HEK293 (cell line): ENCODE measurements around the gene PCSK5.

Experiments used
- CTCF ChIA-PET: fragments of 350-600 bp; formaldehyde crosslinking; extraction: SDS; loops from one replicate; lab custom pipeline; 2021; ENCODE audit warnings: antibody characterized with exemption; lab: Yijun Ruan, JAX
- POLR2A ChIA-PET: fragments of 300-600 bp; formaldehyde crosslinking; extraction: SDS; loops from one replicate; lab custom pipeline; 2020; ENCODE audit warnings: antibody characterized with exemption, inconsistent platforms; lab: Yijun Ruan, JAX
- H3K27ac ChIP-seq: fragments of 200-500 bp; sonication (Bioruptor generic); 2 replicates; pipeline ENCODE4 v1.5.1; 2014; ENCODE audit warnings: low read depth, low read length, control low read depth, inconsistent platforms; ENCODE audit errors: extremely low read depth
- H3K36me3 ChIP-seq, 2 experiments: fragments of 200-500 bp in 1 of 2; sonication (Bioruptor generic) in 1 of 2; 1 replicate in 1 of 2; 2 replicates in 1 of 2; pipeline ENCODE4 v1.5.1; 2014 to 2017; ENCODE audit warnings: inconsistent platforms in 2 of 2, low read length in 2 of 2; ENCODE audit not compliant: control insufficient read depth in 2 of 2, insufficient read depth in 1 of 2
- H3K4me1 ChIP-seq: fragments of 200-500 bp; sonication (Bioruptor generic); 2 replicates; pipeline ENCODE4 v1.5.1; 2014; ENCODE audit warnings: mild to moderate bottlenecking, low read length, inconsistent platforms; ENCODE audit not compliant: control insufficient read depth, insufficient read depth
- H3K4me3 ChIP-seq: 2 replicates; pipeline ENCODE4 v1.5.1; 2011; ENCODE audit warnings: low read depth, mild to moderate bottlenecking, control low read depth, low read length, moderate library complexity
- H3K9me3 ChIP-seq: fragments of 200-500 bp; sonication (Bioruptor generic); 2 replicates; pipeline ENCODE4 v1.5.1; 2014; ENCODE audit warnings: low read depth, low read length, inconsistent platforms; ENCODE audit not compliant: control insufficient read depth, insufficient read depth
- BCL6B ChIP-seq: fragments of 450-650 bp; formaldehyde crosslinking; IDR thresholded peaks from 2 replicates; pipeline ENCODE4 v1.5.1; 2017; ENCODE audit warnings: missing biosample characterization, missing genetic modification characterization
- FEZF1 ChIP-seq: fragments of 450-650 bp; formaldehyde crosslinking; IDR thresholded peaks from 2 replicates; pipeline ENCODE4 v1.5.1; 2016; ENCODE audit warnings: missing biosample characterization, missing genetic modification characterization
- GLI2 ChIP-seq: fragments of 450-650 bp; formaldehyde crosslinking; IDR thresholded peaks from 2 replicates; pipeline ENCODE4; 2017; ENCODE audit warnings: missing biosample characterization, missing genetic modification characterization, low read depth, borderline replicate concordance
- HOXA7 ChIP-seq: sonication (generic); formaldehyde crosslinking; IDR thresholded peaks from 2 replicates; pipeline ENCODE4 v1.8.1; 2022; ENCODE audit warnings: missing genetic modification reagents, borderline replicate concordance
- KLF9 ChIP-seq: fragments of 450-650 bp; formaldehyde crosslinking; IDR thresholded peaks from 2 replicates; pipeline ENCODE4 v1.5.1; 2016; ENCODE audit warnings: missing biosample characterization, missing genetic modification characterization, low read depth
- PATZ1 ChIP-seq: fragments of 450-650 bp; formaldehyde crosslinking; IDR thresholded peaks from 2 replicates; pipeline ENCODE4 v1.5.1; 2016; ENCODE audit warnings: missing biosample characterization, missing genetic modification characterization
- SP7 ChIP-seq: fragments of 450-650 bp; formaldehyde crosslinking; IDR thresholded peaks from 2 replicates; pipeline ENCODE4 v1.5.1; 2016; ENCODE audit warnings: missing biosample characterization, missing genetic modification characterization
- ZBTB1 ChIP-seq: fragments of 450-650 bp; formaldehyde crosslinking; IDR thresholded peaks from 2 replicates; pipeline ENCODE4 v1.5.1; 2016; ENCODE audit warnings: missing biosample characterization, missing genetic modification characterization
- ZBTB17 ChIP-seq: fragments of 450-650 bp; formaldehyde crosslinking; IDR thresholded peaks from 2 replicates; pipeline ENCODE4 v1.5.1; 2016; ENCODE audit warnings: missing biosample characterization, missing genetic modification characterization
- ZBTB48 ChIP-seq: fragments of 450-650 bp; formaldehyde crosslinking; IDR thresholded peaks from 2 replicates; pipeline ENCODE4 v1.5.1; 2016; ENCODE audit warnings: missing biosample characterization, missing genetic modification characterization
- ZBTB7A ChIP-seq: fragments of 450-650 bp; formaldehyde crosslinking; IDR thresholded peaks from 2 replicates; pipeline ENCODE4 v1.5.1; 2016; ENCODE audit warnings: low read depth, missing biosample characterization, missing genetic modification characterization
- ZIC2 ChIP-seq: fragments of 450-650 bp; formaldehyde crosslinking; IDR thresholded peaks from 2 replicates; pipeline ENCODE4 v1.5.1; 2016; ENCODE audit warnings: missing biosample characterization, missing genetic modification characterization
- ZNF248 ChIP-seq: fragments of 450-650 bp; formaldehyde crosslinking; IDR thresholded peaks from 2 replicates; pipeline ENCODE4 v1.5.1; 2017; ENCODE audit warnings: missing biosample characterization, missing genetic modification characterization
- ZNF292 ChIP-seq: fragments of 450-650 bp; formaldehyde crosslinking; IDR thresholded peaks from 2 replicates; pipeline ENCODE4 v1.5.1; 2016; ENCODE audit warnings: low read depth, missing biosample characterization, missing genetic modification characterization, borderline replicate concordance
- ZNF423 ChIP-seq: fragments of 450-650 bp; formaldehyde crosslinking; IDR thresholded peaks from 2 replicates; pipeline ENCODE4 v1.5.1; 2016; ENCODE audit warnings: missing biosample characterization, missing genetic modification characterization
- ZNF639 ChIP-seq: fragments of 450-650 bp; formaldehyde crosslinking; IDR thresholded peaks from 2 replicates; pipeline ENCODE4 v1.5.1; 2016; ENCODE audit warnings: missing biosample characterization, missing genetic modification characterization
- ZNF645 ChIP-seq: fragments of 450-650 bp; formaldehyde crosslinking; IDR thresholded peaks from 2 replicates; pipeline ENCODE4; 2016; ENCODE audit warnings: missing biosample characterization, missing genetic modification characterization
- ZNF664 ChIP-seq: fragments of 450-650 bp; formaldehyde crosslinking; IDR thresholded peaks from 2 replicates; pipeline ENCODE4 v1.5.1; 2016; ENCODE audit warnings: missing biosample characterization, missing genetic modification characterization
- ZSCAN18 ChIP-seq: fragments of 450-650 bp; formaldehyde crosslinking; IDR thresholded peaks from 2 replicates; pipeline ENCODE4 v1.5.1; 2016; ENCODE audit warnings: missing biosample characterization, missing genetic modification characterization

PCSK5 gene

GRCh38 chr9:76027416-76027815 is 136.9 kb downstream of the PCSK5 start (continued):
- TF ChIP-seq ZNF639 (no peak), ZNF664 (no peak)

- Histone ChIP-seq H3K4me3 (no peak overlapping the region), H3K36me3 (peaks cover 0 to 20% of the 10 kb centered on the region in 2 experiments; a peak in 1 of 3 replicates), H3K4me1 (no peaks in the 10 kb centered on the region), H3K9me3 (no peaks in the 10 kb centered on the region), H3K27ac (no peak overlapping the region)
- ChIA-PET CTCF (interaction anchor here (0.5 kb wide), 1 partner anchor 9 kb away, joined by 7 read pairs; no protein-coding TSS in a partner anchor), POLR2A (interaction anchor here (0.6 kb wide), 1 partner anchor 1049 kb away, joined by 3 read pairs; no protein-coding TSS in a partner anchor)
- no peak for TF ChIP-seq KLF9 (tag by site-specific recombination)
- TF ChIP-seq GLI2 (tag by site-specific recombination): no peak
- no peak for TF ChIP-seq ZNF248 (tag by site-specific recombination)
- TF ChIP-seq ZIC2 (tag by site-specific recombination): no peak
- no peak for TF ChIP-seq ZBTB7A
Measured at GRCh38 chr9:76027861-76028260, 137.4 kb downstream of the PCSK5 start.

- Histone ChIP-seq H3K36me3 (peaks cover 0 to 14% of the 10 kb centered on the region in 2 experiments; a peak in 1 of 3 replicates), H3K27ac (no peak overlapping the region), H3K4me3 (no peak overlapping the region), H3K4me1 (no peaks in the 10 kb centered on the region)
- POLR2A ChIA-PET: no interaction called here
- TF ChIP-seq FEZF1 (tag by site-specific recombination) (no peak), ZNF639 (no peak), ZNF423 (tag by site-specific recombination) (no peak), SP7 (tag by site-specific recombination) (no peak), ZNF645 (tag by site-specific recombination) (no peak)
- TF ChIP-seq, all 188 proteins: peak for 0
- no peaks in the 10 kb centered on the region for H3K9me3 ChIP-seq
- CTCF ChIA-PET: no interaction called here
Measured at GRCh38 chr9:76032038-76032796, 141.7 kb downstream of the PCSK5 start.

GRCh38 chr9:76032797-76033373 is 142.4 kb downstream of the PCSK5 start:
- POLR2A ChIA-PET: no interaction called here
- Histone ChIP-seq H3K9me3 (no peaks in the 10 kb centered on the region), H3K4me1 (no peaks in the 10 kb centered on the region), H3K4me3 (no peak overlapping the region), H3K36me3 (peaks cover 0 to 11% of the 10 kb centered on the region in 2 experiments; a peak in 1 of 3 replicates), H3K27ac (no peak overlapping the region)
- CTCF ChIA-PET: no interaction called here
- TF ChIP-seq ZNF292 (tag by site-specific recombination): no peak
- TF ChIP-seq ZBTB1 (tag by site-specific recombination): no peak
- TF ChIP-seq BCL6B (tag by site-specific recombination): no peak
- no peak for TF ChIP-seq ZBTB48 (tag by site-specific recombination)
- no peak for TF ChIP-seq PATZ1
- no peak for TF ChIP-seq ZSCAN18 (tag by site-specific recombination)
- no peak for TF ChIP-seq ZBTB17
- TF ChIP-seq HOXA7 (CRISPR knock-in tag): no peak
- TF ChIP-seq FEZF1 (tag by site-specific recombination): no peak
